GM10266 (cell line): Measurements from ENCODE around the gene GNPTAB.

Experiments
- DNase-seq: peaks from one replicate; pipeline ENCODE4 v3.0.0; 2012; ENCODE audit errors: extremely low spot score
- CTCF ChIP-seq: IDR thresholded peaks from 2 replicates; pipeline ENCODE4 v1.5.1; 2012; ENCODE audit warnings: mild to moderate bottlenecking, low read depth; ENCODE audit not compliant: control insufficient read depth, insufficient read depth; ENCODE audit errors: missing control alignments

Gene GNPTAB

GRCh38 chr12:101733166-101733565, 97.6 kb downstream of the GNPTAB start:
- DNase-seq = no peak
- TF ChIP-seq CTCF = no peak

- no peak for DNase-seq
- TF ChIP-seq CTCF = no peak
These were observed 98.4 kb downstream of the GNPTAB start for GRCh38 chr12:101732318-101732717.

GRCh38 chr12:101729842-101730241, 100.9 kb downstream of the GNPTAB start:
- no peak for DNase-seq
- no peak for TF ChIP-seq CTCF

DNA sequence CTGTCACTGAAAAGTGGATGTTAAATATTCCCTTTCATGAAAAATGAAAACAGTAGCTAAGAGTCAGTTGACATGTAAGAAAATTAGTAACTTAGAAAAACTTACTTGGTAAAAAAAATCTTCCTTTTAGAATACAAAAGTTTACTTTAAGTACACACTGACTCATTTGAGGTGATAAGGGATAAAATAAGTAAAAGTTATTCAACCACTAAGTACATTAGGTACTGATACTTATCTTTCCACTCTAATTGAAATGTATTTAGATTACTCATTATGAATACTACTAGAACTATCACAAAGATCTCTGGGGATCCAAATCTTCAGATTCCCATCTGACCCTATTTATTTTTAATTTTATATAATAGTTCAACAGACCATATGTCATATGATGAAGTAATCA, 103.7 kb downstream of the GNPTAB start:
- no peak for DNase-seq
- TF ChIP-seq CTCF = no peak

DNA sequence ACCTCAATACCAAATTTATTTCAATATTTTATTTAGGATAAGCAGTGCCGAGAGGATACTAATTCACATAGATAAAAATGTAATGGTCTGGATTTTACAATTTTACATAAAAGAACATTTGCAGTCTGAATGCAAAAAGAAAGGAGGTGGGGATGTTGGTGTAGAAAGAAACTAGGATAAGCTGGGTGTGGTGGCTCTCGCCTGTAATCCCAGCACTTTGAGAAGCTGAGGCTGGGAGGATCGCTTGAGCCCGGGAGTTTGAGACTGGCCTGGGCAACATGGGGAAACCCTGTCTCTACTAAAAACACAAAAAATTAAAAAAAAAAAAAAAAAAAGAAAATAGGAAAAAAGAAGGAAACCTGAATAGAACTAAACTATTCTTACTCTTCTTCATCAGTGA, 108.4 kb downstream of the GNPTAB start:
- no peak for TF ChIP-seq CTCF
- DNase-seq = no peak

DNA sequence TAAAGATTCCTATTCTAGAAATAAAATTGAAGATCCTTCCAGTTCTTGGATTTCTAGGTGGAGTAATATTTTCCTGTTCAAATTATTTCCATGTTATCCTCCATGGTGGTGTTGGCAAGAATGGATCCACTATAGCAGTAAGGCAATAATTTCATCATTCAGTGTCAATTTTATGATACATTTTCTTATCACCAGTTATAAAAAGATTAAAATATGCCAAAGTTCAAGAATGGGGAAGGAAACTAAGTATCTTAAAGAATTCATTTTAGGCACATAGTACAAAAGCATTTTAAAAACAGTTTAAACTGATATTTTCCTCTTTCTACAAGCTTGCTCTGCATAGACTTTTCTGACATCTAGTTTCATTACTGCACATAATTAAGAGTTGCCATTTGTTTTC, 110.6 kb downstream of the GNPTAB start:
- DNase-seq = no peak
- no peak for TF ChIP-seq CTCF

- TF ChIP-seq CTCF = no peak
- DNase-seq = no peak
These were observed 111.2 kb downstream of the GNPTAB start for GRCh38 chr12:101719566-101719965.
